ENCODE measurements around the gene CDC42BPG.

CDC42BPG gene

GRCh38 chr11:64864473-64865285 is 20.2 kb upstream of the CDC42BPG start:
- peak; percentile 97 for DNase-seq (ENCODE audit: low spot score)
- H3K4me3 ChIP-seq = peak overlapping the region; percentile 62

GRCh38 chr11:64864135-64864472 is 19.7 kb upstream of the CDC42BPG start:
- TF ChIP-seq CTCF (IDR thresholded peaks at IDR 0.05) = no peak
- Histone ChIP-seq H3K27ac (peak overlapping the region; percentile 90 to 95), H3K4me3 (peak overlapping the region; percentile 62)
- DNase-seq (ENCODE audit: low spot score) = no peak

More at GRCh38 chr11:64864473-64865285, 20.2 kb upstream of the CDC42BPG start:
- peak overlapping the region; percentile 90 to 95 for H3K27ac ChIP-seq
- no peak for TF ChIP-seq CTCF (IDR thresholded peaks at IDR 0.05)

- TF ChIP-seq CTCF (IDR thresholded peaks at IDR 0.05) = no peak
- DNase-seq (ENCODE audit: low spot score) = no peak
- peak overlapping the region; percentile 62 for H3K4me3 ChIP-seq
- peak overlapping the region; percentile 90 to 95 for H3K27ac ChIP-seq
Observed at GRCh38 chr11:64863391-64864060, 19.1 kb upstream of the CDC42BPG start.

- Histone ChIP-seq H3K27ac (peak overlapping the region; percentile 90 to 95), H3K4me3 (peak overlapping the region; percentile 62)
- DNase-seq (ENCODE audit: low spot score) = no peak
- TF ChIP-seq CTCF (IDR thresholded peaks at IDR 0.05) = no peak
Observed at GRCh38 chr11:64862987-64863390, 18.5 kb upstream of the CDC42BPG start.

GRCh38 chr11:64861227-64861975 is 16.9 kb upstream of the CDC42BPG start:
- TF ChIP-seq CTCF (IDR thresholded peaks at IDR 0.05) = no peak
- no peak for DNase-seq (ENCODE audit: low spot score)
- H3K27ac ChIP-seq = peak overlapping the region; percentile 24 to 90
- H3K4me3 ChIP-seq = no peak overlapping the region

- TF ChIP-seq CTCF (IDR thresholded peaks at IDR 0.05) = no peak
- H3K27ac ChIP-seq = peak overlapping the region; percentile 24 to 80
- no peak overlapping the region for H3K4me3 ChIP-seq
- DNase-seq (ENCODE audit: low spot score) = no peak
Observed at GRCh38 chr11:64859542-64860414, 15.3 kb upstream of the CDC42BPG start.

All from coronary artery (tissue), 2 donors.